SK-N-MC (cell line): Measurements from ENCODE around the gene ALG13.

ENCODE experiments used
- EZH2 ChIP-seq: fragments of 200-600 bp; sonication (generic); IDR thresholded peaks from one replicate; pipeline ENCODE4 v1.6.1; 2017; ENCODE audit warnings: antibody characterized with exemption
- POLR2AphosphoS5 ChIP-seq: IDR thresholded peaks from 2 replicates; pipeline ENCODE4 v1.6.1; 2012; ENCODE audit warnings: mild to moderate bottlenecking, low read depth, low read length, borderline replicate concordance

DNA sequence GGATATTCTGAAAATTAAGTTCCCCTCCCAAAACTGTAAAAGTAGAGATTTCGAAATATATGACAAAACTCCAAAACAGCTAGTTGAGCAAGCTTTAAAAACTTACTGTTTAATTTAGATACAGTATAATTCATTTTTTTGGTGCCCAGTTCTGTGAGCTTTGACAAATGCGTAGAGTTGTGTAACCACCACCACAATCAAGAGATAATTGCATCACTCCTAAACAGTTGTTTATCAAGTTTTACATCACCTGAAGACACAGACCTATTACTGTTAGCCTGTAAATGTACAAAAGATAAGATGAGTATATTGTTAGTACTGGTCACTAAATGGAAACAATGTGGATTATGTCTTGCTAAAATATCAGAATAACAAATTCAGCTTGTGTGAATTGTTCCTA, 62.3 kb downstream of the ALG13 start:
- TF ChIP-seq POLR2AphosphoS5 (no peak), EZH2 (no peak)
